Iris pigment epithelial cell (primary cell): ENCODE results near the gene RECQL5.

Experiments used
- DNase-seq: peaks from one replicate; pipeline ENCODE4 v3.0.0-alpha.2; 2011; ENCODE audit warnings: low read depth

The RECQL5 gene

GRCh38 chr17:75633486-75634375 is 33.2 kb downstream of the RECQL5 start:
- DNase-seq, result peak; percentile 91

DNA sequence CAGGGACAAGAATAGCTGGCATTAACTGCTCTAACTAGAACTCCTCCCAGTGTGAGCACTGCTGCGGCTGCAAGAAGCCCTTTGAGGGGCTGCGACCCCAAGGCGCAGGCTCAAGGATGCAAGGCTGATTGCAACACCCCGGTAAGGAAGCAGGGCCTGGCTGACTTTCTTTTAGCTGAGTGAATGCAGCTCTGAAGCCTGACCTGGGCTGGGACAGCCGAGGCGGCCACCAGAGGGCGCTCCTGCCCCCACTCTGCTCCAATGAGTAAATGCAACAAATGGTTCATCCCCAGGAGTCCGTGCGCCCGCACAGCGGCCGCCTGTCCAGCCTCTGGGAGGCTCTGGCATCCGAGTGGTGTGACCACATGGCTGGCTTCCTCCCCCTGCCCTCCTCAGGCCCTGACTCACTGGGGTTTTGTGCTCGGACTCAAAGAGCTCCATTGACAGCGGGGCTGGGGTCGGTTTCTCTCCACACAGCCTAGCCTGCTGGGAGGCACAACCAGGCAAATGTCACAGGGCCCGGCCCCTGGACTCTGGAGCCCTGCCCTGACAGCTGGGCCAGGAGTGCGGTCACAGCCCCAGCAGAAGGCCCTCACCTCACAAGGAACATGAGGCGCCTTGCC is 34.0 kb downstream of the RECQL5 start, which contains the start of gene SMIM5:
SMIM5 (plus strand) TSS at position 572 of the 623 bp plus-strand sequence. CDS start 6,768 bp downstream, outside the sequence.
- DNase-seq, result peak; percentile 89

- no peak for DNase-seq
Measured at GRCh38 chr17:75632428-75632827, 34.5 kb downstream of the RECQL5 start.

GRCh38 chr17:75631353-75631752 is 35.6 kb downstream of the RECQL5 start:
- DNase-seq, result no peak

DNA sequence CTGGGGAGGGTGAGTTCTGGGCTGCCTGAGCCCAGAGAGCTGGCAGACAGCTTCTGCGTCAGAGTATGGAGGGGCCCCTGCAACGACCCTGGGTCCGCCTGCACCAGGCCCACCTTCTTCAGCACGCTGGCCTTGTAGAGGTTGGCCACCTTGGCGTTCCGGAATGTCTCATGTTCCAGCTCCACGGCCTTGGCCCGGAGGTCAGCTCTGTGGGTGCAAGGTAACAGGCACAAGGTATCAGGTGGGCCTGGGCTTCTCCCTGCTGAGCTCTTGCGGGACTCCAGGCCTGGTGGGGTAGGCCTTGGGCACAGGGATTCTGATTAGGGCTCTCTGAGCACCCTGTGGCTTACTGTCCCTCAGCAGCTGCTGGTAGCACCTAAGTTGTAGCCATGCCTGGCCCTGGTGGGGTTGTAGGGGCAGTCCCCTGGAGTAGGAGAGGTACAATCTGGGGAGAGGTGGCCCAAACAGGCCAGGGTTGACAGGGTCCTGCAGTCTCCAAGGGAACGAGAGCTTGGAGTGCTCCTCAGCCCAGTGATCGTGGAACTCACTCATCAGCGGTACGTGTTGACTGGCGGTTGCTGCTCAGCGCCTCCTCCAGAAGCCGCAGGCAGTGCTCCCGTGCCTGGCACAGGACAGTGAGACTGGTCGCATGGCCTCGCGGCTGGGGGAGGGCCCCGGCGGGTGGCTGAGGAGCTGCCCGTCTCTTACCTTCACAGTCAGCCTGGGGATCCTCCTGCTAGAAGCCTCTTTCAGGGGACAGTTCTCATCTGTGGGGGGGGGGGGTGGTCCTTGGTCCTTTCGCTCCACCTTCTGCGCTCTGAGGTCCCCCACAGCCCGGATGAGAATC is 36.7 kb downstream of the RECQL5 start:
- DNase-seq, result no peak

GRCh38 chr17:75629157-75629556 is 37.8 kb downstream of the RECQL5 start:
- no peak for DNase-seq

GRCh38 chr17:75628425-75628824 is 38.5 kb downstream of the RECQL5 start:
- no peak for DNase-seq

- no peak for DNase-seq
Measured at GRCh38 chr17:75627094-75627493, 39.9 kb downstream of the RECQL5 start.

DNA sequence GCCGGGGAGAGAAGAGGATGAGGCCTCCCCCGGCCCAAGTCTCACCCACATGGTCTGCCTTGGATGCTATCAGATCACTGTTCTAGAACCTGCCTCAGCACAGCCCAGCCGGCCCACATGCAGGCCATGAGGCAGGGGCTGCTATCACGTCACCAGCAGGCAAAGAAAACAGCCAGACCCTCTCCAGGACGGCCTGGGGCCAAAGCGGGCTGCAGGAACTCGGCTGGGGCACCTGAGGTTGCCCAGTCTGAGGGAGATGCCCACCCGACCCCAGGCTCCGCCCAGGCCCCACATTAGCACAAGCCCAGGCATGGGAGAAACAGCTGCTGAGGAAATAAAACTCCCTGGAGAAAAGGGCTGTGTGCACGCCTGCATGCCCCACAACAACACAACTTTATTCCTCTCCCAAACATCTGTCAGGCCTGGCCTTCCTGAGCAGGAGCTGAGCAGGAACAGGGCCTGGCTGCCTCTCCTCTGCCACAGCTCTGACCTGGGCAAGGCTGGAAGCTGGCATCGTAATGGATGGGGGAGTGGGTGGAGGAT is 40.4 kb downstream of the RECQL5 start:
- no peak for DNase-seq

GRCh38 chr17:75625813-75626486 is 41.0 kb downstream of the RECQL5 start:
- DNase-seq, result peak; percentile 23

DNA sequence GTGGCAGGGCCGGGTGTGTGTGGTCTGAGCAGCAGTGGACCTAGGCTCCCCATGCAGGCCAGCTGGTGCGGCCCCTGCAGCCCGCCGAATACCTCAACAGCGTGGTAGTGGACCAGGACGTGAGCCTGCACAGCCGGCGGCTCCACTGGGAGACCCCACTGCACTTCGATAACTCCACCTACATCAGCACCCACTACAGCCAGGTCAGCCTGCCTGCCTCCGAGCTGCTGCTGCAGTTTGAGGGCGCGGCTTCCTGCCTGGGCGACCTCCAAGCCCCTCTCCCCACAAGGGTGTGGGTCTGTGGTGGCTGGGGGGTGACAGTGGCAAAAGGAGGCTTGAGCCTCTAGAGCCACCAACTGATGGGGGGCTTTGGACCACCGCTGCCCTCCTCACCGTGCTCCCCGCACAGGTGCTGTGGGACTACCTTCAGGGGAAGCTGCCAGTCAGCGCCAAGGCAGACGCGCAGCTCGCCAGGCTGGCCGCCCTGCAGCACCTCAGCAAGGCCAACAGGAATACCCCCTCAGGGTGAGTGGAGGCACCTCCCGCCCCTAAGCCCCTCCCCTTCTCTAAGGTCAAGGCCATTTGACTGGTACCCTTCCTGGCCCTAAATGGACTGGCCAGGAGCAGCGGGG is 42.1 kb downstream of the RECQL5 start:
- no peak for DNase-seq

DNA sequence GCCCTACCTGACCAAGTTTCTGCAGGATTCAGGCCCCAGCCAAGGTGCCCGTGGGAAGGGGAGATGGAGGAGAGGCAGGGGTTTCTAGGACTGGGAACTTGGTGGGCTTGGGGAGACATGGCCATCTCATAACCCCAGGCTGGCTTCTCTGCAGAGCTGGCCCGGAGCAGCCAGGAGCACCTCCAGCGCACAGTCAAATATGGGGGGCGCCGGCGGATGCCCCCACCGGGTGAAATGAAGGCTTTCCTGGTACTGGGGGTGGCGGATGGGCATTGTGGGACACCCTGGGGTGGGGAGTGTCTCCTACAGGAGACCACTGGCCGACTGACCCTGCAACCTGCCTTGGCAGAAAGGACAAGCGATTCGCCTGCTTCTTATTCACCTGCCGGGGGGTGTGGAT is 42.9 kb downstream of the RECQL5 start:
- DNase-seq, result no peak

GRCh38 chr17:75623386-75623785 is 43.6 kb downstream of the RECQL5 start:
- DNase-seq, result no peak

DNA sequence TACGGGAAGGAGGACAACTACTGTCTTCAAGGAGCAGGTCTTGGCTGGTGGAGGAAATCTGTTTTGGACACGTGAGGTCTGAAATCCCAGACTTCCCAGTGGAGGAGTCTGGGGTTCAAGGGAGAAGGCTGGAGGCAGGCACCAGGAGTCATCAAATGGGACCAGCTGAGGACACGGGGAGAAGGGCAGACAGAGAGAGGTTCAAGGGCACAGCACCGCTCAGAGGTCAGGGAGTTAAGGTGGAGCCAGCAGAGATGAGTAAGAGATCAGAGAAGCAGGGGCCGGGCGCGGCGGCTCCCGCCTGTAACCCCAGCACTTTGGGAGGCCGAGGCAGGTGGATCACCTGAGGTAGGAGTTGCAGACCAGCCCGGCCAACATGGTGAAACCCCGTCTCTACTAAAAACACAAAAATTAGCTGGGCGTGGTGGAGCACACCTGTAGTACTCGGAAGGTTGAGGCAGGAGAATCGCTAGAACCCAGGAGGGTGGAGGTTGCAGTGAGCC is 44.1 kb downstream of the RECQL5 start:
- no peak for DNase-seq

- DNase-seq, result no peak
Measured at GRCh38 chr17:75622076-75622475, 44.9 kb downstream of the RECQL5 start.

DNA sequence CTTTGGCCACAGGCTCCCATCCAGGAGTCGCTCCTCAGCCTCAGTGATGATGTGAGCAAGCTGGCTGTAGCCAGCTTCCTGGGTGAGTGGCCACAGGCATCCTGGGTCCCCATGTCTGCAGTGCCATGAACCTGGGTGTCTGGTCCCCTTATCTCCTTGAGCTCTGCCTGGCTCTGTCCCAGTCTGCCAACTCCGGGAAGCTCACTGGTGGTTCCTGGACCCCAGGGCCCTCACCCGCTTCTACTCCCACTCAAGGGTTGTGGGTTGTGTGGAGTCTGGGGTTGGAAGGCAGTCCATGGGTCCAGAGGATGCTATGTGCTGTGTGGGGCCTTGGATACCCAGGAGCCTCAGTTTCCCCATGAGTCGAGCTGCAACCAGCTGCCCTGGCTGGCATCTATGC is 45.5 kb downstream of the RECQL5 start:
- no peak for DNase-seq

- DNase-seq, result peak; percentile 38
Measured at GRCh38 chr17:75619506-75620431, 47.2 kb downstream of the RECQL5 start.

DNA sequence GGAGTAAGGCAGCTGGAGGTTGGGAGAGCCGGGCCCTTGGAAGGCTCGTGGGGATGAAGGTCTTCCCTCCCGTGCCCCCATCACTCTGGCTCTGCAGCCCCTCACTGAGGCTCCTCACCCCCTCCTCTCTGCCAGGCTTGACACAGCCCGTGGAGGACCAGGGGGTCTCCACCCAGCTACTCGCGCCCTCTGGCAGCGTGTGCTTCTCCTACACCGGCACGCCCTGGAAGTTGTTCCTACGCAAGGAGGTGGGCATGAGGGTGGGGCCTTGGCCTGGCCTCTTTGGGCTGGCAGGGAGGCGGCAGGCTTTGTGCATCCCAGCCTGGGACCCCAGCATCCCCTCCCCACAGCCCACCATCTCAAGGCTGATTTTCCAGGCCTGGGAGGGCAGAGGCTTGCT is 49.3 kb downstream of the RECQL5 start:
- DNase-seq, result no peak

DNA sequence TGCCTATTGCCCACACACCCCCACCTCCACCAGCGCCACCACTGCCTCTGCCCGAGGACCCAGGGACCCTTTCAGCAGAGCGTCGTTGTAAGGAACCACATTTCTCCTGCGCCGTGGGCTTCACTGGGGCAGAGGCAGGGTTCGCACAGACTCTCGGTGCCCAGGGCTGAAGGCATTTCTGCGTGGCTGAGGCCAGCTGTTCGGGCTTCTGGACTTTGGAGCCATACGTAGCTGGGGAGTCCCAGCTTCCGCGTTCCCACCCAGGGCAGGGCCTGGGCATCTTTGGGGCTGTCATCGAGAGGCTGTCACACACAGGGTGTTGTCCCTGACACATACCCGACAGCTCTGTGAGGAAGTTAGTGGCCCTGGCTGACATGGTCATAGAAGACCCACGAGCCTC is 49.7 kb downstream of the RECQL5 start:
- DNase-seq, result no peak
